ENCODE results near the gene GPATCH8.

GPATCH8 gene

DNA sequence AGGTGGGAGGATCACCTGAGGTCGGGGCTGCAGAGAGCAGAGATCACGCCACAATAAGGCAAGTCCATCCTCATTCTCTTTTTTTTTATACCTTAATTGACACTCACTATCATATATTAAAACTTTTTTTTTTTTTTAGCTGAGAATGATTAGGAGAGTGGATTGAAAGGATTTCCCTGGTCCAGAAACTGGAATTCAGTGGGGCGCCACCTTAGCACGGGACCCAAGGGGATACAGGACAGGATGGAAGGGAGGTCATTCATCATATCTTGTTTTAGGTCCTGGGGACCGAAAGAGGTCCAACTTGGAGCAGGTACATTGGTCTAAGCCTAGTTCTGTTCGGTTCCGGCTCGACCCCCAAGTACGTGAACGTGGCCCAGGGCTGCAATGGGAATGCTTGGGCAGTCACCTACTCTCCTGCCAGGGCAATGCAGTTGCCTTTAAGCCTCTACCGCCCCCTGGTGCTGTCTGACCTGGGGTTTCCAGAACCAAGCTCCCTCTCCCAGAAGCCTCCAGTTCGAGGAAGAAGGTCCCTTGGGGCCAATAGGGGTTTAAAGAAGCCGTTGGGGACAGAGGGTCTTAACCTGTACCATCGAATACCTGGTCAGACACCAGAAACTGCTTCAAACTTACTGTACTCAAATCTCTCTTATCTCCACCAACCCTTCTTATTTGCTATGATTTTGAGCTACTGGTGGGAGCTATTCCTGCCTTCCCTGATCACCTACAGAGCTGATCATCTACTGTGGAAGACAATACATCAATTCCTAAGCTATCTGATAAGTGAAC, 19.9 kb upstream of the GPATCH8 start (continued):
- TF ChIP-seq CTCF (tag by site-specific recombination; IDR thresholded peaks at IDR 0.05) = peak; percentile 78
- TF ChIP-seq ZNF174 (tag by site-specific recombination; IDR thresholded peaks at IDR 0.05) = no peak
- TF ChIP-seq ZBTB20 (tag by site-specific recombination; IDR thresholded peaks at IDR 0.05) = no peak
- TF ChIP-seq ZNF214 (tag by site-specific recombination; IDR thresholded peaks at IDR 0.05; ENCODE audit: borderline replicate concordance) = no peak
- TF ChIP-seq ZNF362 (tag by site-specific recombination; IDR thresholded peaks at IDR 0.05) = no peak
- TF ChIP-seq ZNF830 (tag by site-specific recombination; IDR thresholded peaks at IDR 0.05; ENCODE audit: low read depth) = no peak
- no peak for TF ChIP-seq PRDM4 (tag by site-specific recombination; IDR thresholded peaks at IDR 0.05)
- no peak for TF ChIP-seq ZNF571 (tag by site-specific recombination; IDR thresholded peaks at IDR 0.05)
- TF ChIP-seq ZNF157 (tag by site-specific recombination; IDR thresholded peaks at IDR 0.05) = 0 out of 2 replicates have a peak, but pooled peaks have one; percentile 35
- TF ChIP-seq ZNF2 (tag by site-specific recombination; IDR thresholded peaks at IDR 0.05) = no peak
- TF ChIP-seq ZXDB (tag by site-specific recombination; IDR thresholded peaks at IDR 0.05) = no peak
- no peak for TF ChIP-seq FEZF1 (tag by site-specific recombination; IDR thresholded peaks at IDR 0.05)
- TF ChIP-seq INSM2 (tag by site-specific recombination; IDR thresholded peaks at IDR 0.05) = no peak
- no peak for TF ChIP-seq HOXC10 (CRISPR knock-in tag; IDR thresholded peaks at IDR 0.05)
- no peak for TF ChIP-seq IKZF3 (tag by site-specific recombination; IDR thresholded peaks at IDR 0.05)
- no peak for TF ChIP-seq ZNF747 (tag by site-specific recombination; IDR thresholded peaks at IDR 0.05)
- TF ChIP-seq ZNF398 (tag by site-specific recombination; IDR thresholded peaks at IDR 0.05) = no peak
- TF ChIP-seq ZNF501 (tag by site-specific recombination; IDR thresholded peaks at IDR 0.05) = no peak
- TF ChIP-seq MEIS1 (CRISPR knock-in tag; IDR thresholded peaks at IDR 0.05; ENCODE audit: borderline replicate concordance) = no peak
- no peak for TF ChIP-seq PATZ1 (tag by site-specific recombination; IDR thresholded peaks at IDR 0.05)
- TF ChIP-seq KLF8 (tag by site-specific recombination; IDR thresholded peaks at IDR 0.05) = peak; percentile 39; the same call in 1 of the 2 replicates
- TF ChIP-seq GLI2 (tag by site-specific recombination; IDR thresholded peaks at IDR 0.05; ENCODE audit: borderline replicate concordance, low read depth) = no peak
- TF ChIP-seq ZEB2 (tag by site-specific recombination; IDR thresholded peaks at IDR 0.05) = 0 out of 2 replicates have a peak, but pooled peaks have one; percentile 34
- TF ChIP-seq BCL11B (tag by site-specific recombination; IDR thresholded peaks at IDR 0.05; ENCODE audit: low read depth) = no peak
- TF ChIP-seq, protein P1, sequence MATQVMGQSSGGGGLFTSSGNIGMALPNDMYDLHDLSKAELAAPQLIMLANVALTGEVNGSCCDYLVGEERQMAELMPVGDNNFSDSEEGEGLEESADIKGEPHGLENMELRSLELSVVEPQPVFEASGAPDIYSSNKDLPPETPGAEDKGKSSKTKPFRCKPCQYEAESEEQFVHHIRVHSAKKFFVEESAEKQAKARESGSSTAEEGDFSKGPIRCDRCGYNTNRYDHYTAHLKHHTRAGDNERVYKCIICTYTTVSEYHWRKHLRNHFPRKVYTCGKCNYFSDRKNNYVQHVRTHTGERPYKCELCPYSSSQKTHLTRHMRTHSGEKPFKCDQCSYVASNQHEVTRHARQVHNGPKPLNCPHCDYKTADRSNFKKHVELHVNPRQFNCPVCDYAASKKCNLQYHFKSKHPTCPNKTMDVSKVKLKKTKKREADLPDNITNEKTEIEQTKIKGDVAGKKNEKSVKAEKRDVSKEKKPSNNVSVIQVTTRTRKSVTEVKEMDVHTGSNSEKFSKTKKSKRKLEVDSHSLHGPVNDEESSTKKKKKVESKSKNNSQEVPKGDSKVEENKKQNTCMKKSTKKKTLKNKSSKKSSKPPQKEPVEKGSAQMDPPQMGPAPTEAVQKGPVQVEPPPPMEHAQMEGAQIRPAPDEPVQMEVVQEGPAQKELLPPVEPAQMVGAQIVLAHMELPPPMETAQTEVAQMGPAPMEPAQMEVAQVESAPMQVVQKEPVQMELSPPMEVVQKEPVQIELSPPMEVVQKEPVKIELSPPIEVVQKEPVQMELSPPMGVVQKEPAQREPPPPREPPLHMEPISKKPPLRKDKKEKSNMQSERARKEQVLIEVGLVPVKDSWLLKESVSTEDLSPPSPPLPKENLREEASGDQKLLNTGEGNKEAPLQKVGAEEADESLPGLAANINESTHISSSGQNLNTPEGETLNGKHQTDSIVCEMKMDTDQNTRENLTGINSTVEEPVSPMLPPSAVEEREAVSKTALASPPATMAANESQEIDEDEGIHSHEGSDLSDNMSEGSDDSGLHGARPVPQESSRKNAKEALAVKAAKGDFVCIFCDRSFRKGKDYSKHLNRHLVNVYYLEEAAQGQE (tag by site-specific recombination; IDR thresholded peaks at IDR 0.05) = no peak
